IPS-20b (cell line): ENCODE results near the gene PPIF.

ENCODE experiments used
- H3K27ac ChIP-seq: one replicate; pipeline ENCODE4 v1.5.1; 2013; ENCODE audit warnings: low read length
- H3K27me3 ChIP-seq: 2 replicates; pipeline ENCODE4 v1.6.1; 2013; ENCODE audit warnings: mild to moderate bottlenecking, low read length, inconsistent platforms; ENCODE audit not compliant: insufficient read depth
- H3K36me3 ChIP-seq: 2 replicates; pipeline ENCODE4 v1.6.1; 2013; ENCODE audit warnings: low read depth, mild to moderate bottlenecking, inconsistent platforms, low read length, moderate library complexity; ENCODE audit not compliant: insufficient read depth
- H3K4me1 ChIP-seq: 2 replicates; pipeline ENCODE4 v1.6.1; 2013; ENCODE audit warnings: mild to moderate bottlenecking, control low read depth, inconsistent platforms, low read length, moderate library complexity; ENCODE audit not compliant: insufficient read depth
- H3K4me3 ChIP-seq: 2 replicates; pipeline ENCODE4 v1.5.1; 2013; ENCODE audit warnings: mild to moderate bottlenecking, low read length, inconsistent platforms
- H3K9ac ChIP-seq: 2 replicates; pipeline ENCODE4 v1.6.1; 2013; ENCODE audit warnings: low read depth, mild to moderate bottlenecking, inconsistent platforms, low read length, moderate library complexity
- H3K9me3 ChIP-seq: 2 replicates; pipeline ENCODE4 v1.6.1; 2013; ENCODE audit warnings: mild to moderate bottlenecking, low read depth, low read length, inconsistent platforms; ENCODE audit not compliant: insufficient read depth

PPIF gene

GRCh38 chr10:79387974-79388850 is 40.9 kb downstream of the PPIF start:
- Histone ChIP-seq H3K4me3 (no peak overlapping the region), H3K27me3 (no peaks in the 10 kb centered on the region), H3K36me3 (no peaks in the 10 kb centered on the region), H3K27ac (no peak overlapping the region), H3K9ac (no peak overlapping the region), H3K4me1 (no peaks in the 10 kb centered on the region), H3K9me3 (no peaks in the 10 kb centered on the region)

GRCh38 chr10:79390057-79390456 is 42.8 kb downstream of the PPIF start:
- Histone ChIP-seq H3K4me3 (no peak overlapping the region), H3K4me1 (no peaks in the 10 kb centered on the region), H3K27ac (no peak overlapping the region), H3K27me3 (no peaks in the 10 kb centered on the region), H3K9ac (no peak overlapping the region), H3K36me3 (no peaks in the 10 kb centered on the region), H3K9me3 (no peaks in the 10 kb centered on the region)

- H3K9ac ChIP-seq: no peak overlapping the region
- H3K36me3 ChIP-seq: no peaks in the 10 kb centered on the region
- no peak overlapping the region for H3K4me3 ChIP-seq
- H3K27me3 ChIP-seq: no peaks in the 10 kb centered on the region
- H3K4me1 ChIP-seq: no peaks in the 10 kb centered on the region
- no peaks in the 10 kb centered on the region for H3K9me3 ChIP-seq
- H3K27ac ChIP-seq: no peak overlapping the region
Measured at GRCh38 chr10:79390551-79391229, 43.4 kb downstream of the PPIF start.

GRCh38 chr10:79391231-79392019 is 44.2 kb downstream of the PPIF start:
- Histone ChIP-seq H3K4me1 (no peaks in the 10 kb centered on the region), H3K4me3 (no peak overlapping the region), H3K27me3 (no peaks in the 10 kb centered on the region), H3K9me3 (no peaks in the 10 kb centered on the region), H3K27ac (no peak overlapping the region), H3K9ac (no peak overlapping the region), H3K36me3 (no peaks in the 10 kb centered on the region)

- no peaks in the 10 kb centered on the region for H3K27me3 ChIP-seq
- no peak overlapping the region for H3K9ac ChIP-seq
- no peaks in the 10 kb centered on the region for H3K4me1 ChIP-seq
- H3K4me3 ChIP-seq: no peak overlapping the region
- H3K27ac ChIP-seq: no peak overlapping the region
- no peaks in the 10 kb centered on the region for H3K9me3 ChIP-seq
- H3K36me3 ChIP-seq: no peaks in the 10 kb centered on the region
Measured at GRCh38 chr10:79392020-79392398, 44.7 kb downstream of the PPIF start.

GRCh38 chr10:79392506-79393176 is 45.4 kb downstream of the PPIF start:
- Histone ChIP-seq H3K27ac (no peak overlapping the region), H3K4me3 (no peak overlapping the region), H3K9ac (no peak overlapping the region), H3K4me1 (no peaks in the 10 kb centered on the region), H3K27me3 (no peaks in the 10 kb centered on the region), H3K9me3 (no peaks in the 10 kb centered on the region), H3K36me3 (no peaks in the 10 kb centered on the region)

GRCh38 chr10:79393221-79393923 is 46.1 kb downstream of the PPIF start:
- Histone ChIP-seq H3K9me3 (no peaks in the 10 kb centered on the region), H3K4me1 (no peaks in the 10 kb centered on the region), H3K27ac (no peak overlapping the region), H3K36me3 (no peaks in the 10 kb centered on the region), H3K4me3 (no peak overlapping the region), H3K27me3 (no peaks in the 10 kb centered on the region), H3K9ac (no peak overlapping the region)

GRCh38 chr10:79393924-79394610 is 46.8 kb downstream of the PPIF start:
- no peaks in the 10 kb centered on the region for H3K9me3 ChIP-seq
- H3K4me3 ChIP-seq: no peak overlapping the region
- no peak overlapping the region for H3K27ac ChIP-seq
- peaks cover 5% of the 10 kb centered on the region; the same call in 1 of the 2 replicates for H3K4me1 ChIP-seq
- H3K9ac ChIP-seq: no peak overlapping the region
- H3K27me3 ChIP-seq: no peaks in the 10 kb centered on the region
- no peaks in the 10 kb centered on the region for H3K36me3 ChIP-seq

- Histone ChIP-seq H3K4me1 (peaks cover 11% of the 10 kb centered on the region; the same call in 1 of the 2 replicates), H3K27me3 (no peaks in the 10 kb centered on the region), H3K27ac (no peak overlapping the region), H3K9ac (no peak overlapping the region), H3K4me3 (no peak overlapping the region), H3K9me3 (no peaks in the 10 kb centered on the region), H3K36me3 (no peaks in the 10 kb centered on the region)
Measured at GRCh38 chr10:79394664-79395063, 47.4 kb downstream of the PPIF start.

- H3K27me3 ChIP-seq: no peaks in the 10 kb centered on the region
- H3K9me3 ChIP-seq: no peaks in the 10 kb centered on the region
- peaks cover 15% of the 10 kb centered on the region; the same call in 1 of the 2 replicates for H3K4me1 ChIP-seq
- no peak overlapping the region for H3K27ac ChIP-seq
- no peaks in the 10 kb centered on the region for H3K36me3 ChIP-seq
- H3K4me3 ChIP-seq: no peak overlapping the region
- H3K9ac ChIP-seq: no peak overlapping the region
Measured at GRCh38 chr10:79396520-79396919, 49.3 kb downstream of the PPIF start.
